SU-DHL-6 (cell line): ENCODE data around the gene ATP9B.

Source experiments
- H2AFZ ChIP-seq: fragments of 200-600 bp; sonication (generic); 2 replicates; pipeline ENCODE4 v1.6.1; 2014; ENCODE audit warnings: low read depth, mild to moderate bottlenecking, moderate library complexity, mixed read lengths, antibody characterized with exemption, low read length; ENCODE audit not compliant: severe bottlenecking
- H3F3A ChIP-seq: fragments of 200-600 bp; shearing (Covaris generic); 2 replicates; pipeline ENCODE4 v1.6.0; 2016; ENCODE audit warnings: antibody characterized with exemption, mild to moderate bottlenecking; ENCODE audit not compliant: insufficient read depth
- H3K27ac ChIP-seq: fragments of 200-600 bp; sonication (generic); 2 replicates; pipeline ENCODE4 v1.5.1; 2016; ENCODE audit warnings: low read depth, mild to moderate bottlenecking, low read length, moderate library complexity, mixed read lengths
- H3K27me3 ChIP-seq: fragments of 200-600 bp; sonication (generic), shearing (Covaris generic); 2 replicates; pipeline ENCODE4 v1.6.0; 2014; ENCODE audit warnings: mild to moderate bottlenecking, low read length
- H3K36me3 ChIP-seq: fragments of 200-600 bp; sonication (generic); 2 replicates; pipeline ENCODE4 v1.6.1; 2014; ENCODE audit warnings: mild to moderate bottlenecking, low read length, mixed read lengths
- H3K4me2 ChIP-seq: fragments of 300-600, 200-600 bp; shearing (Covaris generic), sonication (generic); 2 replicates; pipeline ENCODE4 v1.6.0; 2014; ENCODE audit warnings: low read length, low read depth, mild to moderate bottlenecking; ENCODE audit not compliant: poor library complexity, severe bottlenecking
- H3K4me3 ChIP-seq: fragments of 200-600 bp; sonication (generic); 2 replicates; pipeline ENCODE4 v1.5.1; 2014; ENCODE audit warnings: antibody characterized with exemption, low read length, mild to moderate bottlenecking, mixed read lengths; ENCODE audit not compliant: insufficient read depth, poor library complexity, severe bottlenecking
- H3K79me2 ChIP-seq: fragments of 200-600 bp; sonication (generic); 2 replicates; pipeline ENCODE4 v1.6.1; 2014; ENCODE audit warnings: mild to moderate bottlenecking, low read length, moderate library complexity; ENCODE audit not compliant: insufficient read depth
- H3K9ac ChIP-seq: fragments of 200-600 bp; sonication (generic); 2 replicates; pipeline ENCODE4 v1.7.0; 2014; ENCODE audit warnings: mild to moderate bottlenecking, low read length
- H3K9me2 ChIP-seq: fragments of 200-600 bp; sonication (generic); replicated peaks from 2 replicates; pipeline ENCODE4 v1.6.1; 2014; ENCODE audit warnings: low read length; ENCODE audit not compliant: insufficient read depth
- H3K9me3 ChIP-seq: fragments of 200-600 bp; sonication (generic); 2 replicates; pipeline ENCODE4 v1.6.1; 2014; ENCODE audit warnings: low read length, mixed read lengths; ENCODE audit not compliant: insufficient read depth
- H4K20me1 ChIP-seq: fragments of 200-600 bp; sonication (generic); 2 replicates; pipeline ENCODE4 v1.6.1; 2014; ENCODE audit warnings: low read depth, mild to moderate bottlenecking, antibody characterized with exemption, low read length, moderate library complexity, mixed read lengths
- EZH2phosphoT487 ChIP-seq: fragments of 200-600 bp; sonication (generic), shearing (Covaris generic); conservative IDR thresholded peaks from 2 replicates; pipeline ENCODE4 v1.6.1; 2018; ENCODE audit warnings: mild to moderate bottlenecking, antibody characterized with exemption, low read length, moderate library complexity, mixed read lengths
- TF ChIP-seq, protein P1 (sequence below): fragments of 200-600 bp; sonication (generic); IDR thresholded peaks from one replicate; pipeline ENCODE4 v1.5.1; 2017; ENCODE audit warnings: antibody characterized with exemption, mild to moderate bottlenecking, low read length, moderate library complexity; ENCODE audit not compliant: insufficient read depth, poor library complexity, severe bottlenecking

The ATP9B gene

DNA sequence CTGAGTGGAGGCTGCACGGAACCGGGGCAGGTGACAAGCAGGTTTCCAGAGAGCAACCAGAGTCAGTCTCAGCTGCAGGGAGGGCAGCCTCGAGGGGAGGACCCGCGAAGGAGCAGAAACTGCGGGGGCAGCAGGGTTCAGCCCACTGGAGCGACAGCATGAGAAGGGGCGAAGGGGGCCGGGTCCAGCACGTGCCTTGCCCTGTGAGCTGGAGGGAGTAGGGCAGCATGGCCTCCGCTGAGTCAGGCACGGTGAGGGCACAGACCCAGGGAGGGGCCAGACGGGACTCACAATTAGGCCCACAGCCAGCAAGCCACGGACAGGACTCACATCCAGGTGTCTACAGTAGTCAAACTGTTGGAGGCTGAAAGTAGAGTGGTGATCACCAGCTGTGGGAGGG lies 22.7 kb upstream of the ATP9B start:
- Histone ChIP-seq H3F3A (no peaks in the 10 kb centered on the region), H3K4me2 (no peak overlapping the region), H2AFZ (no peak overlapping the region), H4K20me1 (no peaks in the 10 kb centered on the region), H3K79me2 (no peaks in the 10 kb centered on the region), H3K27ac (no peak overlapping the region), H3K9me3 (no peaks in the 10 kb centered on the region), H3K9me2 (no peaks in the 10 kb centered on the region), H3K4me3 (no peak overlapping the region), H3K9ac (no peak overlapping the region), H3K36me3 (no peaks in the 10 kb centered on the region), H3K27me3 (no peaks in the 10 kb centered on the region)
- TF ChIP-seq, protein P1, sequence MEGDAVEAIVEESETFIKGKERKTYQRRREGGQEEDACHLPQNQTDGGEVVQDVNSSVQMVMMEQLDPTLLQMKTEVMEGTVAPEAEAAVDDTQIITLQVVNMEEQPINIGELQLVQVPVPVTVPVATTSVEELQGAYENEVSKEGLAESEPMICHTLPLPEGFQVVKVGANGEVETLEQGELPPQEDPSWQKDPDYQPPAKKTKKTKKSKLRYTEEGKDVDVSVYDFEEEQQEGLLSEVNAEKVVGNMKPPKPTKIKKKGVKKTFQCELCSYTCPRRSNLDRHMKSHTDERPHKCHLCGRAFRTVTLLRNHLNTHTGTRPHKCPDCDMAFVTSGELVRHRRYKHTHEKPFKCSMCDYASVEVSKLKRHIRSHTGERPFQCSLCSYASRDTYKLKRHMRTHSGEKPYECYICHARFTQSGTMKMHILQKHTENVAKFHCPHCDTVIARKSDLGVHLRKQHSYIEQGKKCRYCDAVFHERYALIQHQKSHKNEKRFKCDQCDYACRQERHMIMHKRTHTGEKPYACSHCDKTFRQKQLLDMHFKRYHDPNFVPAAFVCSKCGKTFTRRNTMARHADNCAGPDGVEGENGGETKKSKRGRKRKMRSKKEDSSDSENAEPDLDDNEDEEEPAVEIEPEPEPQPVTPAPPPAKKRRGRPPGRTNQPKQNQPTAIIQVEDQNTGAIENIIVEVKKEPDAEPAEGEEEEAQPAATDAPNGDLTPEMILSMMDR = no peak
- TF ChIP-seq EZH2phosphoT487 = no peak

DNA sequence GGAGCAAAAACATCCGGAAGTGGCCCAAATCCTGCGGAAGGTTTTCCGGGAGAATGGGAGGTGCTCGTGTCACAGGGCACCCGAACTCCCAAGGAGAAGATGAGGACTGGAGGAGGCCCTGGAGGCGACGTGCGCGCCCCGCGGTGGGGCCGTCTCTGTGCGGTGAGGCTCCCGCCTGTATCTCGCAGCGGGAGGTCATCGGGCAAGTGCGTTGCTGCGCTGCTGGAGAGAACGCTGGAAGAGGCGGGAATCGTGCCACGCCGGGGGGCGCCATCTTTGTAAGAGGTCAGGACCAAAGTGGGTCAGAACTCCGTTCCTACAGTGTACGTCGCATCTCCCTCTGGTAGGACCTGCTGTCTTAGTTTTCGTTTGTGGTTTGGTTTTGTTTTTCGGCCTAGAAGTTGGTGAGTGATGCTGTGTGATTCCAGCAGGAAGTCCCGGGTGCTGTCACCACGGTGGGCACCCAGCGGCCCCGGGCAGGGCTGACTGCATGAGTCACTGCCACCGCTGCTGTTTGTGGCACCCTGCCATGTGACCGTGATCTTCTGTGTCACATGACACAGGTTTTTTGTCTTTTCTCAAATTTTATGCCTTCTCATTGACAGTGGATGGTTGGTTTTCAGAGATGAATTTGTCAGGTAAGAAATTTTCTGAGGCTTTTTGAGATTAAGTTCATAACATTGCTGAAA lies 21.5 kb upstream of the ATP9B start:
- H3K27me3 ChIP-seq = no peaks in the 10 kb centered on the region
- H3K27ac ChIP-seq = no peak overlapping the region
- no peaks in the 10 kb centered on the region for H3K79me2 ChIP-seq
- H3K9me2 ChIP-seq = no peaks in the 10 kb centered on the region
- H3K9me3 ChIP-seq = no peaks in the 10 kb centered on the region
- no peak overlapping the region for H2AFZ ChIP-seq
- TF ChIP-seq, protein P1 = no peak
- no peak for TF ChIP-seq EZH2phosphoT487
- H3F3A ChIP-seq = no peaks in the 10 kb centered on the region
- H3K4me2 ChIP-seq = no peak overlapping the region
- H3K4me3 ChIP-seq = no peak overlapping the region
- H3K9ac ChIP-seq = no peak overlapping the region
- no peaks in the 10 kb centered on the region for H3K36me3 ChIP-seq
- H4K20me1 ChIP-seq = no peaks in the 10 kb centered on the region

DNA sequence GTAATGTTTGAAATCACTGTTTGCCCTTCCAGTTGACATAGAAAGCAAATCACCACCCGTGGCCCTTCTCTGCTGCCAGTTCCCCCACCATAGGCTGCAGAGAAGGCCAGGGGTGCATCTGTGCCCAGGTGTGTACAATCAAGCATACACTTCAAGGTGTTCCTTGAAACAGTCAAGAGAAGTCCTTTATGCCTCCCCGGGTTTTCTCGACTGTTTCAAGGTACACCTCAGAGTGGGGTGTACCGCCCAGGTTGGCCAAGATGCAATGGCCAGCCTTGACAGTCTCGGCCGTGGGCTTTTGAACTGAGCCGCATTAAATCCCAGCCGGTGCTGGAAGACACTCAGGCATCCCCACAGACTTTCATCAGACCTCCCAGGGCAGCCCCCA lies 21.0 kb upstream of the ATP9B start:
- TF ChIP-seq EZH2phosphoT487 = no peak
- TF ChIP-seq, protein P1 = no peak
- H3K36me3 ChIP-seq = no peaks in the 10 kb centered on the region
- H3K79me2 ChIP-seq = no peaks in the 10 kb centered on the region
- H4K20me1 ChIP-seq = no peaks in the 10 kb centered on the region
- no peaks in the 10 kb centered on the region for H3K9me2 ChIP-seq
- no peak overlapping the region for H3K9ac ChIP-seq
- no peaks in the 10 kb centered on the region for H3K27me3 ChIP-seq
- H3K4me3 ChIP-seq = no peak overlapping the region
- no peak overlapping the region for H3K27ac ChIP-seq
- H3F3A ChIP-seq = no peaks in the 10 kb centered on the region
- no peaks in the 10 kb centered on the region for H3K9me3 ChIP-seq
- H3K4me2 ChIP-seq = no peak overlapping the region
- H2AFZ ChIP-seq = no peak overlapping the region
